Measurements from ENCODE around the gene C1QL3.

The C1QL3 gene

GRCh38 chr10:16521311-16522016 lies at the start of gene C1QL3:
Gene C1QL3 (minus strand): TSS chr10:16521879. CDS start chr10:16521065, 814 bp downstream.
- no peak for DNase-seq (ENCODE audit: low read depth)

- no peak for DNase-seq (ENCODE audit: low read depth)
Observed at GRCh38 chr10:16570731-16571130, 49.1 kb upstream of the C1QL3 start.

- DNase-seq (ENCODE audit: low read depth): no peak
Observed at GRCh38 chr10:16566202-16566805, 44.6 kb upstream of the C1QL3 start.

GRCh38 chr10:16565604-16566003 lies 43.9 kb upstream of the C1QL3 start:
- no peak for DNase-seq (ENCODE audit: low read depth)

GRCh38 chr10:16562891-16563290 lies 41.2 kb upstream of the C1QL3 start:
- DNase-seq (ENCODE audit: low read depth): no peak

- no peak for DNase-seq (ENCODE audit: low read depth)
Observed at GRCh38 chr10:16559236-16559773, 37.6 kb upstream of the C1QL3 start.

GRCh38 chr10:16547973-16548372 lies 26.3 kb upstream of the C1QL3 start:
- DNase-seq (ENCODE audit: low read depth): no peak

- DNase-seq (ENCODE audit: low read depth): no peak
Observed at GRCh38 chr10:16545116-16545736, 23.5 kb upstream of the C1QL3 start.

- no peak for DNase-seq (ENCODE audit: low read depth)
Observed at GRCh38 chr10:16544591-16544990, 22.9 kb upstream of the C1QL3 start.

GRCh38 chr10:16544099-16544498 lies 22.4 kb upstream of the C1QL3 start:
- no peak for DNase-seq (ENCODE audit: low read depth)

- DNase-seq (ENCODE audit: low read depth): no peak
Observed at GRCh38 chr10:16536155-16536554, 14.5 kb upstream of the C1QL3 start.

GRCh38 chr10:16529853-16530252 lies 8.2 kb upstream of the C1QL3 start:
- no peak for DNase-seq (ENCODE audit: low read depth)

GRCh38 chr10:16527452-16527851 lies 5.8 kb upstream of the C1QL3 start:
- no peak for DNase-seq (ENCODE audit: low read depth)

GRCh38 chr10:16520900-16521299 lies 779 bp downstream of the C1QL3 start:
- no peak for DNase-seq (ENCODE audit: low read depth)

- DNase-seq (ENCODE audit: low read depth): no peak
Observed at GRCh38 chr10:16519908-16520861, 1.5 kb downstream of the C1QL3 start.

GRCh38 chr10:16519250-16519907 lies 2.3 kb downstream of the C1QL3 start:
- DNase-seq (ENCODE audit: low read depth): no peak

GRCh38 chr10:16518822-16519221 lies 2.9 kb downstream of the C1QL3 start:
- DNase-seq (ENCODE audit: low read depth): no peak

- DNase-seq (ENCODE audit: low read depth): no peak
Observed at GRCh38 chr10:16510843-16511242, 10.8 kb downstream of the C1QL3 start.

GRCh38 chr10:16509996-16510395 lies 11.7 kb downstream of the C1QL3 start:
- DNase-seq (ENCODE audit: low read depth): no peak

GRCh38 chr10:16505161-16505560 lies 16.5 kb downstream of the C1QL3 start:
- DNase-seq (ENCODE audit: low read depth): no peak

- no peak for DNase-seq (ENCODE audit: low read depth)
Observed at GRCh38 chr10:16497911-16498310, 23.8 kb downstream of the C1QL3 start.

All from stimulated activated CD8-positive, alpha-beta memory T cell treated with anti-CD3 and anti-CD28 coated beads, Interleukin-15, amount 100 ng/mL, for 1 hour (primary cell).